Nephron (organoid): ENCODE measurements around the gene TGFBR3L.
A peak's percentile ranks its signal among the peaks of the same experiment; 100 is the strongest.

Experiments
- H3K27ac Mint-ChIP-seq, 3 experiments: 2 replicates each; pipeline ENCODE4 v1.8.0; 2020; ENCODE audit warnings: mixed read lengths in 3 of 3, mild to moderate bottlenecking in 2 of 3, moderate library complexity in 1 of 3
- H3K27me3 Mint-ChIP-seq: 2 replicates; pipeline ENCODE4 v1.8.0; 2021; ENCODE audit warnings: low read depth, mild to moderate bottlenecking, moderate library complexity, mixed read lengths
- H3K36me3 Mint-ChIP-seq: 2 replicates; pipeline ENCODE4 v1.8.0; 2020; ENCODE audit warnings: low read depth, mixed read lengths
- H3K4me1 Mint-ChIP-seq: 2 replicates; pipeline ENCODE4 v1.8.0; 2020; ENCODE audit warnings: mixed read lengths
- H3K4me3 Mint-ChIP-seq, 3 experiments: 2 replicates each; pipeline ENCODE4 v1.8.0; 2020; ENCODE audit warnings: mild to moderate bottlenecking in 3 of 3, mixed read lengths in 3 of 3, moderate library complexity in 2 of 3
- H3K9me3 Mint-ChIP-seq: 2 replicates; pipeline ENCODE4 v1.8.0; 2020; ENCODE audit warnings: mixed read lengths
- TF ChIP-seq, protein P1 (sequence below), 3 experiments: fragments of 200-600 bp; sonication (generic); IDR thresholded peaks; one replicate each; pipeline ENCODE4 v1.5.0; 2021; ENCODE audit warnings: antibody characterized with exemption in 3 of 3; ENCODE audit not compliant: unreplicated experiment in 3 of 3

Gene TGFBR3L

DNA sequence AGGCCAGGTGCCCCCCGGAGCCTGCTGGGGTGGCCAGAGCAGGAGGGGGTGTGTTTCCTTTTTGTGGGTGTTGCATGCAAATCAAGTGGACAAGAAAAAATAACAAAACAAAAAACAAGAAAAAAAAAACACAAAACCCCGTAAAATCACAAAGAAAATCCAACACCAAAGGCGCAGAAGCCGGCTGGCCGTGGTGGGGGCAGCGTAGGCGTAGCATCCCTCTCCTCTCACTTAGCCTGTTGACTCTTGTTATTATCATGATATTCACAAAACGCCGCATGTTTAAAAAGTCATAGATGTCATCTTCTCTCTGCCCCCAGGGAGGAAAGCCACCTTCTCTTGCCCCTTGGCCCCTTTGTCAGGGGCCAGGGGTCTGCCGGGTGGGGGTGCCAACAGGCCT is 978 bp upstream of the TGFBR3L start:
- H3K9me3 Mint-ChIP-seq: no peaks in the 10 kb centered on the region
- peaks cover 4% of the 10 kb centered on the region for H3K4me1 Mint-ChIP-seq
- peaks cover 13% of the 10 kb centered on the region for H3K36me3 Mint-ChIP-seq
- no peak overlapping the region for H3K27ac Mint-ChIP-seq
- H3K4me3 Mint-ChIP-seq: no peak overlapping the region
- peaks cover 45% of the 10 kb centered on the region for H3K27me3 Mint-ChIP-seq
- TF ChIP-seq, protein P1, sequence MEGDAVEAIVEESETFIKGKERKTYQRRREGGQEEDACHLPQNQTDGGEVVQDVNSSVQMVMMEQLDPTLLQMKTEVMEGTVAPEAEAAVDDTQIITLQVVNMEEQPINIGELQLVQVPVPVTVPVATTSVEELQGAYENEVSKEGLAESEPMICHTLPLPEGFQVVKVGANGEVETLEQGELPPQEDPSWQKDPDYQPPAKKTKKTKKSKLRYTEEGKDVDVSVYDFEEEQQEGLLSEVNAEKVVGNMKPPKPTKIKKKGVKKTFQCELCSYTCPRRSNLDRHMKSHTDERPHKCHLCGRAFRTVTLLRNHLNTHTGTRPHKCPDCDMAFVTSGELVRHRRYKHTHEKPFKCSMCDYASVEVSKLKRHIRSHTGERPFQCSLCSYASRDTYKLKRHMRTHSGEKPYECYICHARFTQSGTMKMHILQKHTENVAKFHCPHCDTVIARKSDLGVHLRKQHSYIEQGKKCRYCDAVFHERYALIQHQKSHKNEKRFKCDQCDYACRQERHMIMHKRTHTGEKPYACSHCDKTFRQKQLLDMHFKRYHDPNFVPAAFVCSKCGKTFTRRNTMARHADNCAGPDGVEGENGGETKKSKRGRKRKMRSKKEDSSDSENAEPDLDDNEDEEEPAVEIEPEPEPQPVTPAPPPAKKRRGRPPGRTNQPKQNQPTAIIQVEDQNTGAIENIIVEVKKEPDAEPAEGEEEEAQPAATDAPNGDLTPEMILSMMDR (IDR thresholded peaks at IDR 0.05; ENCODE audit: unreplicated experiment in 3 of 3): no peak

DNA sequence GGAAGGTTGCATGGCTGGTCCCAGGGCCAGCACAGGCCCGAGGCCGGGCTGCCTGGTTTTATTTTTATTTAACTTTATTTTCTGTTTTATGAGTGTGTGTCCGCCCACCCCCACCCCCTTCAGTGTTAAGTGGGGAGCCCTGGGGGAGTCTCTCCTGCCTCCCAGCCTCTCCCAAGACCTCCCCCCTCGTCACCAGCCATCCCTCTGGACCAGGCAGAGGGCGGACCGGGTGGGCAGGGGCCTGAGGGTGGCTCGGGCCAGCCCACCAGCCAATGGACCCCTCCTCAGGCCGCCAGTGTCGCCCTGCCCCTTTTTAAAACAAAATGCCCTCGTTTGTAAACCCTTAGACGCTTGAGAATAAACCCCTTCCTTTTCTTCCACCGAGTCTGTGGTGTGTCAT is 531 bp upstream of the TGFBR3L start:
- H3K9me3 Mint-ChIP-seq: no peaks in the 10 kb centered on the region
- H3K4me1 Mint-ChIP-seq: peaks cover 4% of the 10 kb centered on the region
- TF ChIP-seq, protein P1 (IDR thresholded peaks at IDR 0.05; ENCODE audit: unreplicated experiment in 3 of 3): no peak
- no peak overlapping the region for H3K27ac Mint-ChIP-seq
- H3K27me3 Mint-ChIP-seq: peaks cover 46% of the 10 kb centered on the region
- no peak overlapping the region for H3K4me3 Mint-ChIP-seq
- H3K36me3 Mint-ChIP-seq: peaks cover 13% of the 10 kb centered on the region

DNA sequence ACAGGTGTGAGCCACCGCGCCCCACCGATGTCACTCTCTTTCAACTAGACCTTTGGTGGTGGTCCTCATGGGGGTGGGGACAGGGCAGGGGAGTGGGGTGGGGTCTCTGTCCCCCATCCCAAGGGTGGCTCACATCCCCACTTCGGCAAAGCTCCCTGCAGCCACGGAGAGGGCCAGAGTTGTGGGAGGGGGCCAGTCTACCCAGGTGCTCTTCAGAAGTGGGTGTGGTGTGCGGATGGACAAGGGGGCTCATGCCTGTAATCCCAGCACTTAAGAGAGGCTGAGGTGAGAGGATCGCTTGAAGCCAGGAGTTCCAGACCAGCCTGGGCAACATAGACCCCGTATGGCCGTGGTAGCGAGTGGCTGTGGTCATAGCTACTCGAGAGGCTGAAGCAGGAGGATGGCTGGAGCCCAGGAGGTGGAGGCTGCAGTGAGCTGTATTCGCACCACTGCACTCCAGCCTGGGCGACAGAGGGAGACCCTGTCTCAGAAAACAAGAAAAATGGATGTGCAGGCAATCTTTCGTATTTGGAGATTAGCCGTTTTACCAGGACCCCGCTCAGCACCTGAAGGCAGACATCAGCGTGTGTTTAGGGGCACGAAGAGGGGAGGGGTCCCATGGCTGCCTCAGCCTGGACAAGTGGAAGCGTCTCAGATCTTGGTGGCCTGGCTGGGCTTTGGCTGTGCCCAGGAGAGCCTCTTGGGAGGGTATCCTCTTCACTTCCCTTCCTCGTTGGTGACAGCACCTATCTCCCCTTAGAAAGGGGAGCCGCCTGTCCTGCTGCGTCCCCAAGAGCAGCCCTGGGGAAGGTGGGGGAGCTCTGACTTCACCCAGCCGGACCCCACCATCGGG is 846 bp downstream of the TGFBR3L start:
- Mint-ChIP-seq H3K4me1 (peaks cover 13% of the 10 kb centered on the region), H3K4me3 (peak overlapping the region; percentile 54 to 76 (median 71)), H3K27me3 (peaks cover 56% of the 10 kb centered on the region), H3K9me3 (no peaks in the 10 kb centered on the region), H3K36me3 (peaks cover 13% of the 10 kb centered on the region), H3K27ac (peak overlapping the region in 1 of 3 experiments; percentile 43)
- TF ChIP-seq, protein P1 (IDR thresholded peaks at IDR 0.05; ENCODE audit: unreplicated experiment in 3 of 3): no peak

DNA sequence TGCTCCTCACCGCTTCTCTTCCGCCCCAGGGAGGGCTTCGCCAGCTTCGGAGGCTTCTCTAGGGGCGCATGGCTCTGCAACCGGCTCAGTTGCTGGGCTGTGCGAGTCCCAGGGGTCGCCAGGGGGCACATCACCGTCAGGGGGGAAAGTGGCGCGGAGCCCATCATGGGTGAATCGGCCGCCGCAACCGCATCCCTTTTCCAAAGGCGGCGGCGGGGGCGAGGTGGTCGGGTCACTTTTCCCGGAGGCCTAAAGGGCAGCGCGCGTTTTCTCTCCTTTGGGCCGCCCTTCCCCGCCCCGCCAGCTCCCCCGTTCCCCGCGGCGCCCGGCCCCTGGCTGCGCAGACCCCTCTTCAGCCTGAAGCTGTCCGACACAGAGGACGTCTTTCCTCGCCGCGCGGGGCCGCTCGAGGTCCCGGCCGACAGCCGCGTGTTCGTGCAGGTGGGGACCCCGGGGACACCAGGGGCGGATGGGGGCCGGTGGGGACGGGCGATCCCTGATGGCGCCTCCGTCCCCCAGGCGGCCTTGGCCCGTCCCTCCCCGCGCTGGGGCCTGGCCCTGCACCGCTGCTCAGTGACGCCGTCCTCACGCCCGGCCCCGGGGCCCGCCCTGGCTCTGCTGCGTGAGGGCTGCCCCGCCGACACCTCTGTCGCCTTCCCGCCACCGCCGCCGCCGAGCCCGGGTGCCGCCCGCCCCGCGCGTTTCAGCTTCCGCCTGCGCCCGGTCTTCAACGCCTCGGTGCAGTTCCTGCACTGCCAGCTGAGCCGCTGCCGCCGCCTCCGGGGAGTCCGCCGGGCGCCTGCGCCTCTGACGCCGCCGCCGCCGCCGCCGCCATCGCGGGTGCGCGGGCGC is 1.7 kb downstream of the TGFBR3L start:
- Mint-ChIP-seq H3K9me3 (no peaks in the 10 kb centered on the region), H3K27me3 (peaks cover 59% of the 10 kb centered on the region), H3K27ac (no peak overlapping the region), H3K36me3 (peaks cover 11% of the 10 kb centered on the region), H3K4me3 (peak overlapping the region in 2 of 3 experiments; percentile 51 to 54), H3K4me1 (peaks cover 20% of the 10 kb centered on the region)
- TF ChIP-seq, protein P1 (IDR thresholded peaks at IDR 0.05; ENCODE audit: unreplicated experiment in 3 of 3): no peak

DNA sequence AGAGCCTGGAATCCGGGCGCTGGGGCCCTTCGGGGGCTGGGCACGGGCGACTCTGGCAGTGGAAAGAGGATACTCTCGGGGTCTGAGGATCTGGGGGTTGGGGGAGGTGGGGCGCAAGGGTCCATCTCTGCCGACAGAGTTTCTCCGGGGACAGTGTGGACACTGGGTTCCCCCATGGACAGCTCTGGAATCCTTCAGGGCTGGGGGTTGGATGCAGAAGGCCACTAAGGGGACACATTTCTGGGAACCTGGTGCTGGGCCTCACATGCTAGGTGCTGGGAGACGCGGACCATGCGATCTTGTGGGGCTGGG is 2.3 kb downstream of the TGFBR3L start:
- H3K9me3 Mint-ChIP-seq: no peaks in the 10 kb centered on the region
- H3K27me3 Mint-ChIP-seq: peaks cover 59% of the 10 kb centered on the region
- no peak overlapping the region for H3K27ac Mint-ChIP-seq
- peaks cover 20% of the 10 kb centered on the region for H3K4me1 Mint-ChIP-seq
- TF ChIP-seq, protein P1 (IDR thresholded peaks at IDR 0.05; ENCODE audit: unreplicated experiment in 3 of 3): no peak
- peak overlapping the region; percentile 78 to 82 (median 80) for H3K4me3 Mint-ChIP-seq
- H3K36me3 Mint-ChIP-seq: peaks cover 8% of the 10 kb centered on the region
